ENCODE measurements around the gene TPBG. TPM values are rescaled to one million over a fixed set of nuclear protein-coding genes. Genes with fewer than 3 reads are reported as not detected.

Gene TPBG
- total RNA-seq, 1 experiment from 2014 or later: 7.9 TPM

DNA sequence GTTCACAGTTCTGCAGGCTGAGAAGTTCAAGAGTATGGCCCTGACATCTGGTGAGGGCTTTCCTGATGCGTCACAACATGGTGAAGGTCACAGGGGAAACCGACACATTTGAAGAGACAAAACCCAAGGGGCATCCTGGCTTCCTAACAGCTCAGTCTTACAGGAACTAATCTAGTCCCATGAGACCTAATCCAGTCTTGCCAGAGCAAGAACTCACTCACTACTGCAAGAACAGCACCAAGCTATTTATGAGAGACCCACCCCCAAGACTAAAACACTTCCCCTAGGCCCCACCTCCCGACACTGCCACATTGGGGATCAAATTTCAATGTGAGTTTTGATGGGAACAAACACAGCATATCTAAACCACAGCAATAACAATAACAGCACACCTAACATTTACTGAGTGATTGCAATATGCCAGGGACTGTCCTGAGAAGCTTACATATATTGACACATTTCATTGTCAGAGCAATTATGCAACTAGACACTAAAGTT lies 46.6 kb downstream of the TPBG start:
- H3K27me3 ChIP-seq: no peaks in the 10 kb centered on the region
- H3K4me3 ChIP-seq: no peak overlapping the region
- no peak for DNase-seq
- no peaks in the 10 kb centered on the region for H3K9me3 ChIP-seq
- no peaks in the 10 kb centered on the region for H3K36me3 ChIP-seq

DNA sequence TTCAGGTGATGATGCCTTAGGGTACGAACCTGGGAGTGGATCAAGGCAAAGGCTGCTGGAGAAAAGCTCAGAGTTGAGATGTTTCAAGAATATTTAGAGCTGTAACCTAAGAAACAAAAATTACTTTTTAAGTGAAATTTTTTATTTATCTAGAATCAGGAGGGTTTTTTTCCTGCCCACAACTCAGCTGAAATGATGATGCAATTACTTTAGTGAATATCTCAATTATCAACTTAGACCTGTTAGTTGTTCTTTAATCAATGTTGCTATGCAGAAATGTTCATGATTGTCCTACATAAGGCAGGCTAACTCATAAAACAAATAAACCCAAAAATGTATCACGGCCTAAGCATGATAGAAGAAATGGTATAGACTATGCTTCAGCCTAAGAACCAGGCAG lies 50.3 kb downstream of the TPBG start:
- H3K27me3 ChIP-seq: no peaks in the 10 kb centered on the region
- DNase-seq: no peak
- H3K36me3 ChIP-seq: no peaks in the 10 kb centered on the region
- no peaks in the 10 kb centered on the region for H3K9me3 ChIP-seq
- H3K4me3 ChIP-seq: no peak overlapping the region

GRCh38 chr6:82415820-82416219 lies 52.2 kb downstream of the TPBG start:
- Histone ChIP-seq H3K4me3 (no peak overlapping the region), H3K9me3 (no peaks in the 10 kb centered on the region), H3K36me3 (no peaks in the 10 kb centered on the region), H3K27me3 (no peaks in the 10 kb centered on the region)
- peak; percentile 41 for DNase-seq

DNA sequence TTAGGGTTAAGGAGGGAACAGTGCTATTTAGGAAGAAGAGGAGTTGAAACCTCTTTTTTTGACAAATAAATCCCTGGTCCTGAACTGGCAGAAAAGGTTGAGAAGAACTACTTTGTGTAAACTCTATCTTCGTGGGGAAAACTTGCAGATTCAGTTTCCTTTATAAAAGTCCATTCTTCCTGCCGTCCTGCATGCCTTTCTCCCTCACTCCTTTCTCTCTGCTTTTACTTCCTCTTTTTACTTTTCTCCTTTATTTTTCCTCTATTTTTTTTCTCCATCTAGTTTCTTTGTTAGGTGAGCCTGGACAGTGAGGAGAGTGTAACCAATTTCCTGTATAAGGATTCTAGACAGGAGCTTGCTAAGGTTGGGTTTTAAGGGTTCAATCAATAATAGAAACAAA lies 52.7 kb downstream of the TPBG start:
- H3K4me3 ChIP-seq: no peak overlapping the region

More for the DNA sequence above, 52.7 kb downstream of the TPBG start:
- no peak for DNase-seq
- H3K36me3 ChIP-seq: no peaks in the 10 kb centered on the region
- H3K9me3 ChIP-seq: no peaks in the 10 kb centered on the region
- no peaks in the 10 kb centered on the region for H3K27me3 ChIP-seq

Other genes with a start within 250 kb of the TPBG start
- 28.8 and 44.3 TPM in 2 replicates for gene IBTK, start 116.1 kb upstream of the TPBG start, total RNA-seq (2014; rRNA removed; shearing (Covaris generic); ENCODE audit: low replicate concordance)

Measured in MG63 (cell line).